OCI-LY7 (cell line): ENCODE results near the gene PLA2G4B. TPM values are rescaled to one million over a fixed set of nuclear protein-coding genes. Genes with fewer than 3 reads are reported as not detected.

Source experiments
- BruUV-seq: library from RNA; stranded (reverse); fragments of 400-500 nt; replicated peaks from 2 replicates; lab custom pipeline; 2021; lab: Mats Ljungman, UMichigan
- CTCF ChIA-PET: fragments of 300-600 bp; sonication (Branson Sonifier 250); formaldehyde crosslinking; loops from one replicate; lab custom pipeline; 2022; ENCODE audit warnings: antibody characterized with exemption; ENCODE audit not compliant: unreplicated experiment; lab: Charles Lee
- POLR2A ChIA-PET: fragments of 300-600 bp; sonication (Branson Sonifier 250); formaldehyde crosslinking; loops from one replicate; lab custom pipeline; 2022; ENCODE audit warnings: antibody characterized with exemption; lab: Charles Lee
- DNase-seq: peaks from one replicate; pipeline ENCODE4 v3.0.0-alpha.2; 2015; ENCODE audit warnings: low spot score
- H2AFZ ChIP-seq: fragments of 200-600 bp; sonication (generic), shearing (Covaris generic); 2 replicates; pipeline ENCODE4 v1.6.1; 2014; ENCODE audit warnings: mild to moderate bottlenecking, antibody characterized with exemption, low read length, moderate library complexity
- H3K27ac ChIP-seq: fragments of 200-600 bp; sonication (generic); 2 replicates; pipeline ENCODE4 v1.5.1; 2014; ENCODE audit warnings: mixed run types, low read depth, mild to moderate bottlenecking, moderate library complexity, low read length, inconsistent platforms; ENCODE audit not compliant: poor library complexity, severe bottlenecking
- H3K36me3 ChIP-seq: fragments of 200-600 bp; sonication (generic); 2 replicates; pipeline ENCODE4 v1.6.1; 2014; ENCODE audit warnings: mild to moderate bottlenecking, antibody characterized with exemption, low read length, moderate library complexity, mixed read lengths; ENCODE audit not compliant: insufficient read depth
- H3K4me1 ChIP-seq: fragments of 200-600 bp; sonication (generic); 2 replicates; pipeline ENCODE4 v1.5.1; 2014; ENCODE audit warnings: mild to moderate bottlenecking, low read length; ENCODE audit not compliant: insufficient read depth, poor library complexity, severe bottlenecking
- H3K4me2 ChIP-seq: fragments of 200-600 bp; sonication (generic); 2 replicates; pipeline ENCODE4 v1.6.1; 2014; ENCODE audit warnings: mild to moderate bottlenecking, low read length
- H3K4me3 ChIP-seq: fragments of 200-600 bp; sonication (generic); 2 replicates; pipeline ENCODE4 v1.5.1; 2014; ENCODE audit warnings: mild to moderate bottlenecking, low read depth, low read length; ENCODE audit not compliant: poor library complexity, severe bottlenecking
- H3K79me2 ChIP-seq: fragments of 200-600 bp; sonication (generic); 2 replicates; pipeline ENCODE4 v1.6.1; 2016; ENCODE audit warnings: low read depth, mild to moderate bottlenecking, low read length, moderate library complexity, mixed read lengths; ENCODE audit not compliant: insufficient read depth
- H3K9me2 ChIP-seq: fragments of 200-600 bp; sonication (generic); 2 replicates; pipeline ENCODE4 v1.6.1; 2016; ENCODE audit warnings: mild to moderate bottlenecking, low read length, mixed read lengths; ENCODE audit not compliant: insufficient read depth
- H3K9me3 ChIP-seq: fragments of 200-600 bp; sonication (generic); 2 replicates; pipeline ENCODE4 v1.6.1; 2014; ENCODE audit warnings: mild to moderate bottlenecking, mixed run types, low read length, mixed read lengths
- H4K20me1 ChIP-seq: fragments of 200-600 bp; sonication (generic); 2 replicates; pipeline ENCODE4 v1.6.1; 2014; ENCODE audit warnings: mild to moderate bottlenecking, antibody characterized with exemption, low read length, moderate library complexity, mixed read lengths; ENCODE audit not compliant: insufficient read depth
- EZH2phosphoT487 ChIP-seq: fragments of 200-600 bp; sonication (generic); IDR thresholded peaks from 2 replicates; pipeline ENCODE4 v1.6.1; 2018; ENCODE audit warnings: low read depth, borderline replicate concordance, mild to moderate bottlenecking, mixed run types, antibody characterized with exemption, low read length, moderate library complexity, mixed read lengths
- intact Hi-C: fragments of 100-400 bp; cut with micrococcal nuclease; formaldehyde crosslinking; loops from one replicate; pipeline ENCODE4 v1.10.0; 2022; ENCODE audit not compliant: unreplicated experiment
- total RNA-seq, 2 experiments: library from RNA; depleted of rRNA in 1 of 2; stranded (reverse); fragments of >200 nt in 1 of 2; shearing (Covaris generic) in 1 of 2; gene quantifications; 2 replicates each; pipeline ENCODE4 v1.2.3, GENCODE V29; 2014 to 2022
- TF ChIP-seq, protein P1 (sequence below): fragments of 200-600 bp; sonication (generic); conservative IDR thresholded peaks from 2 replicates; pipeline ENCODE4 v1.5.1; 2014; ENCODE audit warnings: mild to moderate bottlenecking, antibody characterized with exemption, low read length, moderate library complexity, mixed read lengths

The PLA2G4B gene
- total RNA-seq, 2 experiments from 2014 or later, result 9.5 to 11.1 TPM

GRCh38 chr15:41887893-41888292 lies 49.2 kb downstream of the PLA2G4B start:
- H3K9me2 ChIP-seq, result no peaks in the 10 kb centered on the region
- no peak overlapping the region for H2AFZ ChIP-seq
- no peak overlapping the region for H3K4me3 ChIP-seq
- H4K20me1 ChIP-seq, result no peaks in the 10 kb centered on the region
- ChIA-PET POLR2A (no interaction called here), CTCF (no interaction called here)
- no TSS peak for BruUV-seq
- H3K36me3 ChIP-seq, result no peaks in the 10 kb centered on the region
- DNase-seq, result no peak
- H3K4me1 ChIP-seq, result peaks cover 8% of the 10 kb centered on the region
- TF ChIP-seq, protein P1, sequence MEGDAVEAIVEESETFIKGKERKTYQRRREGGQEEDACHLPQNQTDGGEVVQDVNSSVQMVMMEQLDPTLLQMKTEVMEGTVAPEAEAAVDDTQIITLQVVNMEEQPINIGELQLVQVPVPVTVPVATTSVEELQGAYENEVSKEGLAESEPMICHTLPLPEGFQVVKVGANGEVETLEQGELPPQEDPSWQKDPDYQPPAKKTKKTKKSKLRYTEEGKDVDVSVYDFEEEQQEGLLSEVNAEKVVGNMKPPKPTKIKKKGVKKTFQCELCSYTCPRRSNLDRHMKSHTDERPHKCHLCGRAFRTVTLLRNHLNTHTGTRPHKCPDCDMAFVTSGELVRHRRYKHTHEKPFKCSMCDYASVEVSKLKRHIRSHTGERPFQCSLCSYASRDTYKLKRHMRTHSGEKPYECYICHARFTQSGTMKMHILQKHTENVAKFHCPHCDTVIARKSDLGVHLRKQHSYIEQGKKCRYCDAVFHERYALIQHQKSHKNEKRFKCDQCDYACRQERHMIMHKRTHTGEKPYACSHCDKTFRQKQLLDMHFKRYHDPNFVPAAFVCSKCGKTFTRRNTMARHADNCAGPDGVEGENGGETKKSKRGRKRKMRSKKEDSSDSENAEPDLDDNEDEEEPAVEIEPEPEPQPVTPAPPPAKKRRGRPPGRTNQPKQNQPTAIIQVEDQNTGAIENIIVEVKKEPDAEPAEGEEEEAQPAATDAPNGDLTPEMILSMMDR, result no peak
- TF ChIP-seq EZH2phosphoT487, result no peak
- H3K4me2 ChIP-seq, result no peak overlapping the region
- intact Hi-C loops, result no loop called here
- H3K79me2 ChIP-seq, result no peaks in the 10 kb centered on the region
- no peaks in the 10 kb centered on the region for H3K9me3 ChIP-seq
- H3K27ac ChIP-seq, result no peak overlapping the region

DNA sequence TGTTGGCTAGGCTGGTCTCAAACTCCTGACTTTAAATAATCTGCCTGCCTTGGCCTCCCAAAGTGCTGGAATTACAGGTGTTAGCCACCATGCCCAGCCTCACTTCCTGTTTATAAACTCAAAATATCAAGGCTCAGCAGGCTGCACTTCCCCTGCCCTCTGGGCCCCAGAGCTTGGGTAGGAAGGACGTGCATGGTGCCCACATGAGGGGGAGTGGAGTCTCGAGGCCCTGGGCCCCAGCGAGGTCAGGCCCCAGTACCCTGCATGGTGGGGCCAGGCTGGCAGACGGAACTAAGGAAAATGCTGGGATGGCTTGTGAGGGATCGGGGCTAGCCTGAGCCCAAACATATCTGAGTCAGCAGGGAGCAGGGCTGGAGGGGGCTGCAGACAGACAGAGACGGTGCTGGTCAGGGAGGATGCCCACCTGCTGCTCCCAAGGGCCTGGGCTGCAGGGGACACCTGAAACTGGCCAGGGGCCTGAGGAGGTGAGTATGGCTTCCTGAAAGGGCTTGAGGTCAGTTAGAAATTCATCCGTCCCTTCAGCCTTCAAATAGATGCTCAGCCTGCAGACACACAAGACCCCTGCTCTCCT lies 50.1 kb downstream of the PLA2G4B start:
- Histone ChIP-seq H3K79me2 (no peaks in the 10 kb centered on the region), H3K27ac (no peak overlapping the region), H3K4me2 (no peak overlapping the region), H3K9me2 (no peaks in the 10 kb centered on the region), H3K36me3 (no peaks in the 10 kb centered on the region), H3K4me3 (no peak overlapping the region), H2AFZ (no peak overlapping the region), H4K20me1 (no peaks in the 10 kb centered on the region), H3K4me1 (peaks cover 8% of the 10 kb centered on the region), H3K9me3 (no peaks in the 10 kb centered on the region)
- BruUV-seq, result no TSS peak
- DNase-seq, result peak; percentile 37
- TF ChIP-seq, protein P1, result no peak
- no peak for TF ChIP-seq EZH2phosphoT487
- ChIA-PET CTCF (no interaction called here), POLR2A (no interaction called here)
- intact Hi-C loops, result no loop called here

DNA sequence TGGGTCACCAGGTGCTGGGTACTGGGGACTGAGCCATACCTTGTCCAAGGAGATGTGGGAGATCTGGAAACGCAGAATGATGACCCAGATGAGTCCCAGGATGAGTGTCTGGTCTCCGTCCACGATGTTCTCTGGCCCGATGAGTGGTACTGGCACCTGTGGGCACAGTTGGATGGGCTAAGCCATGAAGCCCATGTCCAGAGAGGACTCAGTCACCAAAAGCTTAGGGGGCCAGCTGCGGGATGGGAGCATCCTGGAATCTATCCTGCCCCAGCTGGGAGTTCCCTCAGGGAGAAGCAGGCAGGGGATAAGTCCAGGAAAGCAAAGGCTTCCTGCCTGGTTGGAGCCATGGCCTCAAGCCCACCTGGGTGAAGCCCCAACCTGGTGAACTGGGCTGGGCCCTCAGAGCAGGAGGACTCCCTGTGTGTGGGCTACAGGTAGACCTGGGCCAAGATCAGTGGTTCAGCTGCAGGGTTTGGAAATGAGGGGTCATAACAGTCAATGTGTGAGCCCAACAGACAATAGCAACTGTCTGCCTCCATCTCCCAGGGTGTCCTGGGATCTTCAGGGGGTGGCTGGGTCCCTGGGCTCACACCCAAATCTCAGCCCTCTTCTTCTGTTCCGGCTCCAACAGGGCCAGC lies 51.5 kb downstream of the PLA2G4B start:
- H3K36me3 ChIP-seq, result no peaks in the 10 kb centered on the region
- no peaks in the 10 kb centered on the region for H4K20me1 ChIP-seq
- H3K9me2 ChIP-seq, result no peaks in the 10 kb centered on the region
- H3K4me2 ChIP-seq, result no peak overlapping the region
- no peaks in the 10 kb centered on the region for H3K9me3 ChIP-seq
- no TSS peak for BruUV-seq
- no peak overlapping the region for H3K27ac ChIP-seq
- H3K79me2 ChIP-seq, result no peaks in the 10 kb centered on the region
- no peak overlapping the region for H3K4me3 ChIP-seq
- ChIA-PET POLR2A (interaction anchor here (1.2 kb wide), 1 partner anchor 11 kb away, joined by 3 read pairs; no protein-coding TSS in a partner anchor), CTCF (no interaction called here)
- H2AFZ ChIP-seq, result no peak overlapping the region
- no peak for DNase-seq
- intact Hi-C loops, result no loop called here
- TF ChIP-seq, protein P1, result no peak
- no peak for TF ChIP-seq EZH2phosphoT487
- peaks cover 8% of the 10 kb centered on the region for H3K4me1 ChIP-seq
